HepG2 (cell line): ENCODE measurements around the gene COL9A3. TPM values are rescaled to one million over a fixed set of nuclear protein-coding genes. Genes with fewer than 3 reads are reported as not detected.

Experiments used
- ADNP ChIP-seq: sonication (generic); formaldehyde crosslinking; IDR thresholded peaks from 2 replicates; pipeline ENCODE4 v1.4.0; 2020; ENCODE audit warnings: missing genetic modification reagents
- ATRX ChIP-seq: sonication (generic); formaldehyde crosslinking; IDR thresholded peaks from 2 replicates; pipeline ENCODE4 v1.4.0; 2020; ENCODE audit warnings: missing genetic modification reagents, borderline replicate concordance
- CBX1 ChIP-seq: IDR thresholded peaks from one replicate; pipeline ENCODE4 v1.6.1; 2016; ENCODE audit warnings: antibody characterized with exemption, low read depth
- EEA1 ChIP-seq: sonication (generic); formaldehyde crosslinking; IDR thresholded peaks from 2 replicates; pipeline ENCODE4 v1.5.1; 2020; ENCODE audit warnings: mild to moderate bottlenecking, missing genetic modification reagents, borderline replicate concordance
- FOXA1 ChIP-seq, 2 experiments: fragments of 450-650 bp in 1 of 2; sonication (generic) in 1 of 2; formaldehyde crosslinking in 1 of 2; IDR thresholded peaks; 2 replicates each; pipeline versions ENCODE4 v1.4.0 to v1.6.1; 2016 to 2020; ENCODE audit warnings: missing genetic modification reagents in 1 of 2
- GATAD1 ChIP-seq: IDR thresholded peaks from 2 replicates; pipeline ENCODE4 v1.6.1; 2016; ENCODE audit warnings: missing genetic modification reagents, missing compliant biosample characterization
- HMG20B ChIP-seq: conservative IDR thresholded peaks from 2 replicates; pipeline ENCODE4 v1.6.1; 2016; ENCODE audit warnings: missing genetic modification reagents, missing compliant biosample characterization
- JUNB ChIP-seq: sonication (generic); formaldehyde crosslinking; IDR thresholded peaks from 2 replicates; pipeline ENCODE4 v1.8.0; 2022; ENCODE audit warnings: missing genetic modification reagents, mild to moderate bottlenecking, borderline replicate concordance
- NFAT5 ChIP-seq: sonication (generic); formaldehyde crosslinking; IDR thresholded peaks from 2 replicates; pipeline ENCODE4 v1.4.0; 2020; ENCODE audit warnings: missing genetic modification reagents
- NPAS2 ChIP-seq: sonication (generic); formaldehyde crosslinking; IDR thresholded peaks from 2 replicates; pipeline ENCODE4 v1.8.0; 2022; ENCODE audit warnings: mild to moderate bottlenecking, missing genetic modification reagents, borderline replicate concordance
- TCF7 ChIP-seq: sonication (generic); IDR thresholded peaks from 2 replicates; pipeline ENCODE4 v1.6.1; 2016; ENCODE audit warnings: antibody characterized with exemption, low read depth
- ZBTB20 ChIP-seq: sonication (generic); formaldehyde crosslinking; IDR thresholded peaks from 2 replicates; pipeline ENCODE4 v1.8.1; 2023; ENCODE audit warnings: missing genetic modification reagents, low read depth, mild to moderate bottlenecking, borderline replicate concordance
- ZBTB38 ChIP-seq: sonication (generic); formaldehyde crosslinking; IDR thresholded peaks from 2 replicates; pipeline ENCODE4 v1.5.1; 2020; ENCODE audit warnings: mild to moderate bottlenecking, missing genetic modification reagents
- ZC3H13 ChIP-seq: sonication (generic); formaldehyde crosslinking; IDR thresholded peaks from 2 replicates; pipeline ENCODE4 v1.8.1; 2023; ENCODE audit warnings: mild to moderate bottlenecking, missing genetic modification reagents, moderate library complexity
- ZNF180 ChIP-seq: sonication (generic); formaldehyde crosslinking; IDR thresholded peaks from 2 replicates; pipeline ENCODE4 v1.4.0; 2020; ENCODE audit warnings: low read depth, missing genetic modification reagents, borderline replicate concordance
- ZNF513 ChIP-seq: sonication (generic); formaldehyde crosslinking; conservative IDR thresholded peaks from 2 replicates; pipeline ENCODE4 v1.5.0; 2020; ENCODE audit warnings: missing genetic modification reagents
- ZNF709 ChIP-seq: sonication (generic); formaldehyde crosslinking; IDR thresholded peaks from 2 replicates; pipeline ENCODE4 v1.5.0; 2020; ENCODE audit warnings: mild to moderate bottlenecking, missing genetic modification reagents
- ZNF713 ChIP-seq: sonication (generic); formaldehyde crosslinking; IDR thresholded peaks from 2 replicates; pipeline ENCODE4 v1.4.0; 2020; ENCODE audit warnings: mild to moderate bottlenecking, missing genetic modification reagents
- ZNF746 ChIP-seq: sonication (generic); formaldehyde crosslinking; IDR thresholded peaks from 2 replicates; pipeline ENCODE4 v1.8.0; 2022; ENCODE audit warnings: mild to moderate bottlenecking, missing genetic modification reagents
- ZNF839 ChIP-seq: sonication (generic); formaldehyde crosslinking; IDR thresholded peaks from 2 replicates; pipeline ENCODE4 v1.4.0; 2020; ENCODE audit warnings: missing genetic modification reagents, mild to moderate bottlenecking, borderline replicate concordance
- ZSCAN20 ChIP-seq: sonication (generic); formaldehyde crosslinking; IDR thresholded peaks from 2 replicates; pipeline ENCODE4 v1.4.0; 2020; ENCODE audit warnings: missing genetic modification reagents, mild to moderate bottlenecking, borderline replicate concordance
- polyA plus RNA-seq, 8 experiments: library from polyadenylated mRNA; depleted of rRNA in 3 of 8; stranded (reverse) in 7 of 8; unstranded in 1 of 8; fragments of >200 nt; fragmentation: Illumina TruSeq in 4 of 8; extraction: Trizol in 4 of 8; gene quantifications; 2 replicates each; pipeline versions ENCODE4 v1.2.1 to v1.2.3, GENCODE V29; 2011 to 2016; ENCODE audit warnings: low read depth in 4 of 8, missing spikeins in 1 of 8, mixed read lengths in 1 of 8; ENCODE audit not compliant: insufficient read depth in 1 of 8
- total RNA-seq, 5 experiments: library from RNA; depleted of rRNA; stranded (reverse); fragments of >200 nt; fragmentation: Illumina TruSeq; extraction: Trizol; gene quantifications; 2 replicates each; pipeline ENCODE4 v1.2.3, GENCODE V29; 2016; ENCODE audit warnings: low read depth in 1 of 5
- TF ChIP-seq, protein P1 (sequence below): sonication (generic); formaldehyde crosslinking; IDR thresholded peaks from 2 replicates; pipeline ENCODE4 v1.4.0; 2020; ENCODE audit warnings: mild to moderate bottlenecking, missing genetic modification reagents
- TF ChIP-seq, protein P2 (sequence below): sonication (generic); formaldehyde crosslinking; IDR thresholded peaks from 2 replicates; pipeline ENCODE4 v1.5.0; 2020; ENCODE audit warnings: missing genetic modification reagents

The COL9A3 gene
- total and polyA plus RNA-seq, 2 of the 13 experiments (the other 11 are each of a cell fraction or from before 2014, with no cell fraction given) = 155 to 204 TPM

GRCh38 chr20:62793757-62794006 is 23.2 kb upstream of the COL9A3 start (continued):
- TF ChIP-seq, protein P1, sequence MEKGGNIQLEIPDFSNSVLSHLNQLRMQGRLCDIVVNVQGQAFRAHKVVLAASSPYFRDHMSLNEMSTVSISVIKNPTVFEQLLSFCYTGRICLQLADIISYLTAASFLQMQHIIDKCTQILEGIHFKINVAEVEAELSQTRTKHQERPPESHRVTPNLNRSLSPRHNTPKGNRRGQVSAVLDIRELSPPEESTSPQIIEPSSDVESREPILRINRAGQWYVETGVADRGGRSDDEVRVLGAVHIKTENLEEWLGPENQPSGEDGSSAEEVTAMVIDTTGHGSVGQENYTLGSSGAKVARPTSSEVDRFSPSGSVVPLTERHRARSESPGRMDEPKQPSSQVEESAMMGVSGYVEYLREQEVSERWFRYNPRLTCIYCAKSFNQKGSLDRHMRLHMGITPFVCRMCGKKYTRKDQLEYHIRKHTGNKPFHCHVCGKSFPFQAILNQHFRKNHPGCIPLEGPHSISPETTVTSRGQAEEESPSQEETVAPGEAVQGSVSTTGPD (CRISPR knock-in tag) = no peak
- TF ChIP-seq EEA1 (CRISPR knock-in tag) = peak; percentile 89
- TF ChIP-seq NFAT5 (CRISPR knock-in tag) = peak; percentile 48; the same call in 1 of the 2 replicates
- TF ChIP-seq ZBTB38 (CRISPR knock-in tag) = peak; percentile 80
- TF ChIP-seq, protein P2, sequence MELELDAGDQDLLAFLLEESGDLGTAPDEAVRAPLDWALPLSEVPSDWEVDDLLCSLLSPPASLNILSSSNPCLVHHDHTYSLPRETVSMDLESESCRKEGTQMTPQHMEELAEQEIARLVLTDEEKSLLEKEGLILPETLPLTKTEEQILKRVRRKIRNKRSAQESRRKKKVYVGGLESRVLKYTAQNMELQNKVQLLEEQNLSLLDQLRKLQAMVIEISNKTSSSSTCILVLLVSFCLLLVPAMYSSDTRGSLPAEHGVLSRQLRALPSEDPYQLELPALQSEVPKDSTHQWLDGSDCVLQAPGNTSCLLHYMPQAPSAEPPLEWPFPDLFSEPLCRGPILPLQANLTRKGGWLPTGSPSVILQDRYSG (CRISPR knock-in tag) = peak; percentile 4; the same call in 1 of the 2 replicates
- peak; percentile 17 for TF ChIP-seq CBX1
- no peak for TF ChIP-seq ZNF709 (CRISPR knock-in tag)
- TF ChIP-seq NPAS2 (CRISPR knock-in tag) = no peak
- TF ChIP-seq ZNF513 = peak; percentile 95; the same call in 1 of the 2 replicates
- no peak for TF ChIP-seq HMG20B
- TF ChIP-seq ZC3H13 (CRISPR knock-in tag) = peak; percentile 33; the same call in 1 of the 2 replicates
- TF ChIP-seq ZNF746 (CRISPR knock-in tag) = 0 out of 2 replicates have a peak, but pooled peaks have one; percentile 26
- peak; percentile 81; the same call in 1 of the 2 replicates for TF ChIP-seq ADNP (CRISPR knock-in tag)
- 0 out of 2 replicates have a peak, but pooled peaks have one; percentile 12 for TF ChIP-seq ZBTB20 (CRISPR knock-in tag)
- no peak for TF ChIP-seq TCF7
- TF ChIP-seq FOXA1 (IDR thresholded peaks at IDR 0.05) = no peak
- TF ChIP-seq FOXA1 (CRISPR knock-in tag; IDR thresholded peaks at IDR 0.05) = peak; percentile 21; the same call in 1 of the 2 replicates
- no peak for TF ChIP-seq ZNF713
- no peak for TF ChIP-seq ZSCAN20 (CRISPR knock-in tag)
- TF ChIP-seq ZNF839 (CRISPR knock-in tag) = peak; percentile 90; the same call in 1 of the 2 replicates
- no peak for TF ChIP-seq JUNB
- no peak for TF ChIP-seq ZNF180 (CRISPR knock-in tag)
- no peak for TF ChIP-seq GATAD1
- TF ChIP-seq ATRX (CRISPR knock-in tag) = no peak
